A549 (cell line): Measurements from ENCODE around the gene RTL5. TPM values are rescaled to one million over a fixed set of nuclear protein-coding genes. Genes with fewer than 3 reads are reported as not detected.

Source experiments
- ATAC-seq, 2 experiments: fragments of 200-7000 bp in 1 of 2; fragments of >200 bp in 1 of 2; cut with Nextera tagmentation in 1 of 2; cut with Tn5 transposase in 1 of 2; 3 replicates each; pipeline versions ENCODE4 v1.8.0 to v1.9.1; 2018 to 2020; ENCODE audit warnings: mild to moderate bottlenecking in 1 of 2, moderate library complexity in 1 of 2
- CTCF ChIA-PET: fragments of 300-600 bp; sonication (Branson Sonifier 250); formaldehyde crosslinking; extraction: SDS; loops from one replicate; lab custom pipeline; 2021; ENCODE audit warnings: antibody characterized with exemption, inconsistent platforms; lab: Yijun Ruan, JAX
- POLR2A ChIA-PET: fragments of 350-600 bp; formaldehyde crosslinking; extraction: SDS; loops from one replicate; lab custom pipeline; 2021; ENCODE audit warnings: antibody characterized with exemption, inconsistent platforms; lab: Yijun Ruan, JAX
- DNase-seq, 2 experiments: peaks; one replicate each; pipeline versions ENCODE4 v3.0.0 to v3.0.0-alpha.2; 2011 to 2016; ENCODE audit warnings: low read depth in 1 of 2, low spot score in 1 of 2
- FAIRE-seq: peaks from 2 replicates; lab custom pipeline; 2011; peaks lifted over from hg19 to GRCh38; lab: Jason Lieb, UNC
- H3K27ac ChIP-seq, 2 experiments: fragments of >200 bp; sonication (Bioruptor Twin); formaldehyde crosslinking; 3 replicates each; pipeline ENCODE4 v1.5.1; 2016 to 2017
- H3K4me1 ChIP-seq: fragments of >200 bp; sonication (Bioruptor Twin); formaldehyde crosslinking; 3 replicates; pipeline ENCODE4 v1.6.1; 2016
- H3K4me2 ChIP-seq: fragments of >200 bp; sonication (Bioruptor Twin); formaldehyde crosslinking; 3 replicates; pipeline ENCODE4 v1.6.1; 2016
- H3K4me3 ChIP-seq: fragments of >200 bp; sonication (Bioruptor Twin); formaldehyde crosslinking; 3 replicates; pipeline ENCODE4 v1.5.1; 2016
- H3K9me3 ChIP-seq: fragments of >200 bp; sonication (Bioruptor Twin); formaldehyde crosslinking; 3 replicates; pipeline ENCODE4 v1.6.1; 2016
- CHD2 ChIP-seq: fragments of 150-350 bp; IDR thresholded peaks from 2 replicates; pipeline ENCODE4 v1.6.1; 2014; ENCODE audit warnings: low read length; ENCODE audit not compliant: partially characterized antibody
- EHF ChIP-seq: fragments of 250-450 bp; sonication (Bioruptor Pico); IDR thresholded peaks from 2 replicates; pipeline ENCODE4 v1.5.0; 2020; ENCODE audit warnings: mild to moderate bottlenecking
- EP300 ChIP-seq, 2 experiments: fragments of >200 bp; sonication (Bioruptor Twin); formaldehyde crosslinking; IDR thresholded peaks; 2 replicates in 1 of 2; 3 replicates in 1 of 2; pipeline ENCODE4 v1.6.1; 2016 to 2017
- FOSB ChIP-seq: fragments of 250-450 bp; sonication (Bioruptor Pico); IDR thresholded peaks from 2 replicates; pipeline ENCODE4 v1.5.0; 2020; ENCODE audit warnings: mild to moderate bottlenecking, moderate library complexity
- GATA3 ChIP-seq: IDR thresholded peaks from 2 replicates; pipeline ENCODE4 v1.6.1; 2012; ENCODE audit warnings: borderline replicate concordance
- HES2 ChIP-seq: fragments of >200 bp; sonication (Bioruptor Twin); formaldehyde crosslinking; IDR thresholded peaks from 2 replicates; pipeline ENCODE4 v1.6.1; 2016
- HOXB13 ChIP-seq: fragments of 250-450 bp; sonication (Bioruptor Pico); IDR thresholded peaks from 2 replicates; pipeline ENCODE4 v1.5.0; 2020; ENCODE audit warnings: low read depth, mild to moderate bottlenecking, moderate library complexity
- HOXB5 ChIP-seq: fragments of 250-450 bp; sonication (Bioruptor Pico); IDR thresholded peaks from 2 replicates; pipeline ENCODE4 v1.5.0; 2020; ENCODE audit warnings: mild to moderate bottlenecking, moderate library complexity
- JUNB ChIP-seq: fragments of >200 bp; sonication (Bioruptor Twin); formaldehyde crosslinking; IDR thresholded peaks from 2 replicates; pipeline ENCODE4 v1.6.1; 2016
- MYC ChIP-seq: IDR thresholded peaks from 2 replicates; pipeline ENCODE4 v1.6.1; 2012; ENCODE audit warnings: mild to moderate bottlenecking, inconsistent platforms, low read length, improper control_type of control experiment, borderline replicate concordance
- NFE2L2 ChIP-seq: fragments of 150-350 bp; conservative IDR thresholded peaks from 2 replicates; pipeline ENCODE4 v1.6.1; 2014; ENCODE audit warnings: low read length
- NR3C1 ChIP-seq: fragments of >200 bp; sonication (Bioruptor Twin); formaldehyde crosslinking; IDR thresholded peaks from 3 replicates; pipeline ENCODE4 v1.6.1; 2017
- PBX3 ChIP-seq: IDR thresholded peaks from 2 replicates; pipeline ENCODE4 v1.6.1; 2012
- PHF8 ChIP-seq: fragments of 200-600 bp; sonication (generic); IDR thresholded peaks from 2 replicates; pipeline ENCODE4 v1.6.1; 2016; ENCODE audit warnings: low read depth, mild to moderate bottlenecking, antibody characterized with exemption, moderate library complexity, borderline replicate concordance
- POLR2A ChIP-seq: IDR thresholded peaks from 2 replicates; pipeline ENCODE4 v1.6.1; 2012; ENCODE audit warnings: mild to moderate bottlenecking, low read length
- RAD21 ChIP-seq, 2 experiments: fragments of >200 bp in 1 of 2; sonication (Bioruptor Twin) in 1 of 2; formaldehyde crosslinking in 1 of 2; IDR thresholded peaks in 1 of 2; conservative IDR thresholded peaks in 1 of 2; 2 replicates in 1 of 2; 3 replicates in 1 of 2; pipeline ENCODE4 v1.6.1; 2012 to 2018; ENCODE audit warnings: inconsistent platforms in 1 of 2
- REST ChIP-seq: fragments of 200-600 bp; sonication (generic); IDR thresholded peaks from 2 replicates; pipeline ENCODE4 v1.6.1; 2016; ENCODE audit warnings: antibody characterized with exemption, mild to moderate bottlenecking, moderate library complexity
- RFX5 ChIP-seq: fragments of 450-650 bp; IDR thresholded peaks from 2 replicates; pipeline ENCODE4 v1.7.1; 2014; ENCODE audit warnings: antibody characterized with exemption, mild to moderate bottlenecking, moderate library complexity
- RNF2 ChIP-seq: fragments of 200-600 bp; sonication (generic); IDR thresholded peaks from 2 replicates; pipeline ENCODE4 v1.6.1; 2016; ENCODE audit warnings: low read depth, mild to moderate bottlenecking, antibody characterized with exemption, moderate library complexity, borderline replicate concordance
- SREBF2 ChIP-seq: fragments of 450-650 bp; IDR thresholded peaks from 2 replicates; pipeline ENCODE4 v1.6.1; 2014; ENCODE audit warnings: mild to moderate bottlenecking, moderate library complexity
- TFCP2L1 ChIP-seq: fragments of 250-450 bp; sonication (Bioruptor Pico); IDR thresholded peaks from 2 replicates; pipeline ENCODE4 v1.5.0; 2021; ENCODE audit warnings: mild to moderate bottlenecking
- TP53 ChIP-seq: fragments of 250-450 bp; sonication (Bioruptor Pico); IDR thresholded peaks from 2 replicates; pipeline ENCODE4 v1.5.0; 2021; ENCODE audit warnings: mild to moderate bottlenecking, moderate library complexity
- ZC3H11A ChIP-seq: fragments of 450-650 bp; IDR thresholded peaks from 2 replicates; pipeline ENCODE4 v1.6.1; 2014; ENCODE audit warnings: antibody characterized with exemption, mild to moderate bottlenecking
- ZFP36 ChIP-seq: fragments of 450-650 bp; IDR thresholded peaks from 2 replicates; pipeline ENCODE4 v1.6.1; 2014; ENCODE audit warnings: borderline replicate concordance; ENCODE audit not compliant: partially characterized antibody
- ZSCAN20 ChIP-seq: fragments of 250-450 bp; sonication (Bioruptor Pico); IDR thresholded peaks from 2 replicates; pipeline ENCODE4 v1.8.0; 2022; ENCODE audit warnings: mild to moderate bottlenecking, moderate library complexity
- WGBS: methylation state at CpG from one replicate; pipeline ENCODE4 v1.1.6; 2017; ENCODE audit errors: missing lambda C conversion rate; 5-methylcytosine and 5-hydroxymethylcytosine counted together
- polyA plus RNA-seq, 4 experiments: library from polyadenylated mRNA; depleted of rRNA in 3 of 4; stranded (reverse); fragments of >200 nt; fragmentation: RNase III in 1 of 4; extraction: RNeasy Plus Mini Kit Qiagen cat#74134 plus additional on column Dnase treatment in 1 of 4; gene quantifications; 2 replicates in 3 of 4; 3 replicates in 1 of 4; pipeline ENCODE4 v1.2.3, GENCODE V29; 2011 to 2017
- TF ChIP-seq, protein P1 (sequence below): fragments of >200 bp; sonication (Bioruptor Twin); formaldehyde crosslinking; IDR thresholded peaks from 3 replicates; pipeline ENCODE4 v1.5.1; 2016
- TF ChIP-seq, protein P2 (sequence below): IDR thresholded peaks from 2 replicates; pipeline ENCODE4 v1.6.1; 2012; ENCODE audit warnings: low read depth, borderline replicate concordance

Gene RTL5
- polyA plus RNA-seq, 2 of the 4 experiments (the other 2 are of a cell fraction) = 1.2 to 2.9 TPM

GRCh38 chrX:72102126-72102525, 29.6 kb downstream of the RTL5 start:
- 70% methylated on average over 2 of the region's 2 CpGs for WGBS
- Histone ChIP-seq H3K4me1 (peaks cover 10% of the 10 kb centered on the region; the same call in 2 of the 3 replicates), H3K9me3 (no peaks in the 10 kb centered on the region), H3K4me2 (no peak overlapping the region), H3K27ac (no peak overlapping the region), H3K4me3 (no peak overlapping the region)
- ATAC-seq (no peak), FAIRE-seq (no peak), DNase-seq (no peak)
- POLR2A ChIA-PET = no interaction called here
- TF ChIP-seq, protein P1, sequence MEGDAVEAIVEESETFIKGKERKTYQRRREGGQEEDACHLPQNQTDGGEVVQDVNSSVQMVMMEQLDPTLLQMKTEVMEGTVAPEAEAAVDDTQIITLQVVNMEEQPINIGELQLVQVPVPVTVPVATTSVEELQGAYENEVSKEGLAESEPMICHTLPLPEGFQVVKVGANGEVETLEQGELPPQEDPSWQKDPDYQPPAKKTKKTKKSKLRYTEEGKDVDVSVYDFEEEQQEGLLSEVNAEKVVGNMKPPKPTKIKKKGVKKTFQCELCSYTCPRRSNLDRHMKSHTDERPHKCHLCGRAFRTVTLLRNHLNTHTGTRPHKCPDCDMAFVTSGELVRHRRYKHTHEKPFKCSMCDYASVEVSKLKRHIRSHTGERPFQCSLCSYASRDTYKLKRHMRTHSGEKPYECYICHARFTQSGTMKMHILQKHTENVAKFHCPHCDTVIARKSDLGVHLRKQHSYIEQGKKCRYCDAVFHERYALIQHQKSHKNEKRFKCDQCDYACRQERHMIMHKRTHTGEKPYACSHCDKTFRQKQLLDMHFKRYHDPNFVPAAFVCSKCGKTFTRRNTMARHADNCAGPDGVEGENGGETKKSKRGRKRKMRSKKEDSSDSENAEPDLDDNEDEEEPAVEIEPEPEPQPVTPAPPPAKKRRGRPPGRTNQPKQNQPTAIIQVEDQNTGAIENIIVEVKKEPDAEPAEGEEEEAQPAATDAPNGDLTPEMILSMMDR = no peak
- no peak for TF ChIP-seq REST
- no peak for TF ChIP-seq TP53 (CRISPR knock-in tag)
- TF ChIP-seq NFE2L2 = no peak
- TF ChIP-seq EHF = no peak
- no peak for TF ChIP-seq NR3C1
- TF ChIP-seq PBX3 = no peak
- no peak for TF ChIP-seq RFX5
- no peak for TF ChIP-seq HOXB5 (CRISPR knock-in tag)
- TF ChIP-seq RNF2 = no peak
- TF ChIP-seq ZC3H11A = no peak
- TF ChIP-seq GATA3 = no peak
- TF ChIP-seq HOXB13 (CRISPR knock-in tag) = no peak
- no peak for TF ChIP-seq RAD21 (conservative IDR thresholded peaks at IDR 0.05 in 1 of 2, IDR thresholded peaks at IDR 0.05 in 1 of 2)
- TF ChIP-seq SREBF2 = no peak
- TF ChIP-seq HES2 = no peak
- TF ChIP-seq JUNB = no peak
- TF ChIP-seq EP300 (IDR thresholded peaks at IDR 0.05) = no peak
- CTCF ChIA-PET = interaction anchor here (0.9 kb wide), 1 partner anchor 84 kb away, joined by 3 read pairs; no protein-coding TSS in a partner anchor

- FAIRE-seq (no peak), ATAC-seq (no peak), DNase-seq (no peak)
- no peak overlapping the region for H3K4me3 ChIP-seq
- WGBS = 61% methylated on average over 4 of the region's 4 CpGs
- no peaks in the 10 kb centered on the region for H3K9me3 ChIP-seq
- peaks cover 9% of the 10 kb centered on the region; the same call in 2 of the 3 replicates for H3K4me1 ChIP-seq
- ChIA-PET POLR2A (no interaction called here), CTCF (interaction anchor here (0.9 kb wide), 1 partner anchor 84 kb away, joined by 3 read pairs; no protein-coding TSS in a partner anchor)
- no peak overlapping the region for H3K27ac ChIP-seq
- H3K4me2 ChIP-seq = no peak overlapping the region
- TF ChIP-seq FOSB (no peak), JUNB (no peak), SREBF2 (no peak), REST (no peak), TFCP2L1 (CRISPR knock-in tag) (no peak), CHD2 (no peak), ZSCAN20 (no peak), POLR2A (no peak), ZC3H11A (no peak), PHF8 (no peak), ZFP36 (no peak), MYC (no peak), EP300 (IDR thresholded peaks at IDR 0.05) (no peak), HOXB13 (CRISPR knock-in tag) (no peak)
- TF ChIP-seq, protein P2, sequence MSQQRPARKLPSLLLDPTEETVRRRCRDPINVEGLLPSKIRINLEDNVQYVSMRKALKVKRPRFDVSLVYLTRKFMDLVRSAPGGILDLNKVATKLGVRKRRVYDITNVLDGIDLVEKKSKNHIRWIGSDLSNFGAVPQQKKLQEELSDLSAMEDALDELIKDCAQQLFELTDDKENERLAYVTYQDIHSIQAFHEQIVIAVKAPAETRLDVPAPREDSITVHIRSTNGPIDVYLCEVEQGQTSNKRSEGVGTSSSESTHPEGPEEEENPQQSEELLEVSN = no peak
Observed at GRCh38 chrX:72101597-72102037, 30.1 kb downstream of the RTL5 start.
